Activated T-helper 9 cell treated with anti-CD3 and anti-CD28 coated beads, Interleukin-2, amount 50 U/mL, for 16 hours (primary cell): ENCODE measurements around the gene DNAJC22.
"Not testable (repeated sequence)": the region's sequence is repeated elsewhere in the genome, so short reads cannot be mapped to it uniquely, and the experiment has no call there.

Source experiments
- DNase-seq: peaks from one replicate; pipeline ENCODE4 v3.0.0-alpha.2; 2020; ENCODE audit warnings: low read depth

DNAJC22 gene

DNA sequence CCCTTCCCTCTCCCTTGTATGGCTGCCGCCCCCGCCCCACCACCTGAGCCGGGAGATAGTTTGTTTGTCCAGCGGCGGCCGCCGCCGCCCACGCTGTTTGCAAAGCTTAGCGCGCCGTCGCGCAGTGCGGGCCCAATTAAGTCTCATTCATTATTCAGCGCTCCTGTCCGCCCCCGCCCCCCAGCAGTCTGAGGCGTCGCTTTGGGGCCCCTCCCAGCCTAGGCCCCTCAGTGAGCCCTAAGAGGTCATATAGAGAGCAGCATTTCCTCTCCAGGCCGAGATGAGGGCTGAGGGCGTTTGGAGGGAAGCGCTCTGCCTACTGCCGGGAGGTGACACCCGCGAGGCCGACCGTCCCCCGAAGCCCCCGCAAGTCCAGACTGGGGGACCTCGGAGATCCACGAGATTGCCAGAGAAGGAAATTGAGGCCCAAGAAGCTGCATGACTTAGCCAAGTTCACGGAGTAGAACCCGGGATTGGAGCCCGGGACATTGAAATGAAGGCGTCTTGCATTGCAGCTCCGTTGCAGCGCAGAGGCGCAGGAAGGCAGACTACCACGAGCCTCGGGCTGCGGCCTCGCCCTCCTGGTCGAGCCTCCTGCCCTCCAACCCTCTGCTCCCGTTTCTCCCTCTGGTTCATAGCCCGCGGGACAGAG is at the start of gene DNAJC22:
Gene DNAJC22 (plus strand): TSS at position 230 of the 652 bp plus-strand sequence. CDS start 1,985 bp downstream, outside the sequence.
- no peak for DNase-seq

- DNase-seq = no peak
Observed at GRCh38 chr12:49297695-49298060, 49.0 kb upstream of the DNAJC22 start.

DNA sequence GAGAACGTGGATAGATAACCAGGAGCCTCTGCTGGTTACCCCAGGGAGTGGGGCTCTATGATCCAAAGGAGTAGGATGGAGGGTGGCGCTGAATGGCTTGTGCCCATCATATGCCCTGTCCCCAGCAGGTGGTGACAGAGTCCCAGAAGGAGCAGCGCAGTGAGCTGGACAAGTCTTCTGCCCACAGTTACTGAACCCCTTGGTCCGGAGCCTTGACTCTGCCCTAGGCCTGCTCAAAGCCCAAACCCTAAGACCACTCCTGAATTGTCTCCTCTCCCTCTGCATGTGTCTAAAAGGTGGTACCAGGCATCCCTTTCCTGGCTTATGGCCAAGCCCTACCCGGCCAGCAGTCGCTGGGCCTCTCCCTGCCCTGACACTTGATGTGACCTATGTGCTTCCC is 48.5 kb upstream of the DNAJC22 start:
- no peak for DNase-seq

- DNase-seq = no peak
Observed at GRCh38 chr12:49301760-49302159, 44.9 kb upstream of the DNAJC22 start.

GRCh38 chr12:49304161-49304560 is 42.5 kb upstream of the DNAJC22 start:
- DNase-seq = no peak

DNA sequence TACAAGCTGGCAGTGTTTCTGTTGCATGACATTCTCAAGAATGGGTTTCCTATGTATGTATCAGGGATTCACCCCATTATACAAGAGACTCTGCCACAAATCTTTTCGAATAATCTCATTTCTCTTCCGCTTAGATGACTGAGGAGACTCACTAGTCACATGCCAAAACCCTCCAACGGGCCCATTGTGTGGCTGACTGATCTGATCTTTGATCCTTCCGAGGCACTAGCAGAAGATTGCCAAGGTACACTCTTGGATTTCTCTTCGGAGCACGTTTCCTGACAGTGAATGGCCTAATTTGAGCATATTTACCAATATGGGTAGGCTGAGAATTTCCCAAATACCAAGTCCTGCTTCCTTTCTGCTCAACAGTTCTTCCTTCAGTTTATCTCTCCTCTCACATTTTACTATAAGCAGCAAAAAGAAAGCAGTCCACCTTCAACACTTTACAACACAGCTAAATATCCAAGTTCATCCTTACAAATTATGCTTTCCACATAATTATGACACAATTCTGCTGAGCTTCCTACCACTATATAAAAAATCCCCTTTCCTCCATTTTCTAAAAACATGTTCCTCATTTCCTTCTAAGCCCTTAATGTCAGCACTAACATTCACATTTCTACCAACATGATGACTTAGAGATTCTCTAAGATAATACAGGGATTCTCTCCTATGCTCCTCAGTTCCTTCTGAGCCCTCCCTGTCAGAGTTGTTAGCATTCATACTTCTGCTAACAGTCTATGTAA is 40.8 kb upstream of the DNAJC22 start:
- no peak for DNase-seq

- no peak for DNase-seq
Observed at GRCh38 chr12:49309386-49309785, 37.3 kb upstream of the DNAJC22 start.

GRCh38 chr12:49310451-49311000 is 36.2 kb upstream of the DNAJC22 start:
- DNase-seq = not testable (repeated sequence)

DNA sequence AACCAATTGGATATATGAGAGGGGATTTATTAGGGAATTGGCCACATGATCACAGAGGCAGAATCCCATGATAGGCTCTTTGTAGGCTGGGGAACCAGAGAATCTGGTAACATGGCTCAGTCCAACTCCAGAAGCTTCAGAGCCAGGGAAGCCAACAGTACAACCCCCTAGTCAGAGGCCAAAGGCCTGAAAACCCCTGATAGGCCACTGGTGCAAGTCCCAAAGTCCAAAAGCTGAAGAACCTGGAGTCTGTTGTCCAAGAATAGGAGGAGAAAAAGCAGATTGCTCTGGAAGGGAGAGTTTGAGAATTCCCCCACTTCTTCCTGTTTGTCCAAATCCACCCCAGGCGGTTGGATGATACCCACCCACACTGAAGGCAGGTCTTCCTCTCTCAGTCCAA is 31.9 kb upstream of the DNAJC22 start:
- no peak for DNase-seq

- not testable (repeated sequence) for DNase-seq
Observed at GRCh38 chr12:49317118-49317517, 29.6 kb upstream of the DNAJC22 start.

GRCh38 chr12:49320411-49321103 is 26.1 kb upstream of the DNAJC22 start:
- not testable (repeated sequence) for DNase-seq

DNA sequence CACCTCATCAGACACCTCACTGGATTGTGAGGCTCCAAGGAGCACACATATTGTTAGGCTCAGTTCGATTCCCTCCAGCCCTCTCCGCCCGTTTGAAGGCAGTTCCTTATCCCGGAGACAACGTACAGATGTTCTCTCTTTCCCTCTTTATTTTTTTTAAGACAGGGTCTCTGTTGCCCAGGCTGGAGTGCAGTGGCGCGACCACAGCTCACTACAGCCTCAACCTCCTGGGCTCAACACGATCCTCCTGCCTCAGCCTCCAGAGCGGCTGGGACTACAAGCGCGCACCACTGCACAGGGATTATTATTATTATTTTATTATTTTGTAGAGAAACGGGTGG is 24.4 kb upstream of the DNAJC22 start:
- DNase-seq = no peak

DNA sequence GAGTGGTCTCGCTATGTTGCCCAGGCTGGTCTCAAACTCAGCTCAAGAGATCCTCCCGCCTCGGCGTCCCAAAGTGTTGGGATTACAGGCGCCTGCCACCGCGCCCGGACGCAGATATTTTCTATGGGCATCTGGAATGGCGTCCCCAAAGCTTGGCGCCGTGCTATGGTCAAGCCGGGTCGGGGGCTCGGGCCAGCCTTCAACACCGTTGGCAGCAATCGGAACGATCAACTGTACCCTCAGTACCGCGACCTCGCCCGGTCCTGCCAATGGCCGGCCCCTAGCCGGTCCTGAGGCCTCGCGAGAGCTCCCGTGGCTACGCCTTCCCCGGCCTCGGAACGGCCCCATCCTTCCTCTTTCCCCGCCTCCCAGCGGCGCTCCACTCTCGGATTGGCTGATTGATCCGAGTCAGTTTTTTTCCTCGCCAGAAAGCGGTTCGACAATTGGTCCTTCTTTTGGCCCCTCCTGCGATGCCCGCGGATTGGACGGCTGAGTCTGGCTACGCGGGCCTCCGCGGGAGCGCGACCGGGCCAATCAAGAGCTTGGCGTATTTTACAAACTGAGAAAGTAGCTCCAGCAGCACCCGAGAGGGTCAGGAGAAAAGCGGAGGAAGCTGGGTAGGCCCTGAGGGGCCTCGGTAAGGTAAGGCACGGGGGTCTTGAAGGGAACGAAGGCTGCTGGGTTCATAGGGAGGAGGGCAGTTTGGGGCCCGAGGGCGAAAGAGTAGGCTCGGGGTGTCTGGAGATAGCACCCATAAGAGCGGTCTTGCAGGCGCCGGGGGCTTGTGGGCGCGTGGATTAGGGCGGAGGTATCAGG is 23.8 kb upstream of the DNAJC22 start, which contains the start of gene TROAP:
Gene TROAP (plus strand): TSS at position 548 of the 816 bp plus-strand sequence. CDS start 354 bp downstream, outside the sequence.
- DNase-seq = peak; percentile 95

- DNase-seq = no peak
Observed at GRCh38 chr12:49323524-49324097, 23.1 kb upstream of the DNAJC22 start.

GRCh38 chr12:49325606-49326005 is 21.1 kb upstream of the DNAJC22 start:
- DNase-seq = no peak

DNA sequence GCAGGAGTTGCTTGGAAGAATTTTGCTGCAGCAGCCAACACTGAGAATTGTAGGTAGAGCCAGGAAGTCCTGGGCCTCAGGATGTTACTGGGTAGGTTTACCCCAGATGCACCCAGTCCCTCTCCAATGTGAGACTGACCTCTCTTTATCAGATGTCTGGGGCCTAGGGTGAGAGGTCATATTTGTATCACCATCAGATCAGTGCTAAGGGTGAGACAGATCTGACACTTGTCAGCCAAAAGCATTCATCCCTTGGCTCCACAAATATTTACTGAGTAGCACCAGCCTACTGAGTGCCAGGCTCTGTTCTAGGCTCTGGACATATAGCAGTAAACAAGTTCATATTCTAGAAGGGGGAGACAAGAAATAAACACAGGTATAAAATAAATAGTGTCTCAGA is 19.3 kb upstream of the DNAJC22 start:
- DNase-seq = no peak

DNA sequence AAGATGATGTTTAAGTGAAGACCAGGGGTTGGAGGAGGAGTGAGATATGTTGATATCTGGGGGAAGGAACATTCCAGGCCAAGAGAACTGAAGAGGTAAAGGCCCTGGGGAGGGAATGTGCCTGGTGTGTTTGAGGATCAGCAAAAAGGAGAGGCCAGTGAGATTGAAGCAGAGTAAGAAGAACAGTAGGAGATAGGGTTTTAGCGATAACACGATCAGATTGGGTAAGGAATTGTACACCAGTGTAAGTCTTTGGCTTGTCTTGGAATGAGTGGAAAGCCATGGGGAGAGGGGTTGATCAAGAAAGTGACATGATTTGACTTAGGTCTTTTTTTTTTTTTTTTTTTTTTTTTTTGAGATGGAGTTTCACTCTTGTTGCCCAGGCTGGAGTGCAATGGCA is 18.8 kb upstream of the DNAJC22 start:
- DNase-seq = no peak

- no peak for DNase-seq
Observed at GRCh38 chr12:49328816-49329215, 17.9 kb upstream of the DNAJC22 start.

GRCh38 chr12:49330032-49330619 is 16.6 kb upstream of the DNAJC22 start:
- DNase-seq = no peak

- DNase-seq = no peak
Observed at GRCh38 chr12:49330631-49331379, 15.9 kb upstream of the DNAJC22 start.
